Measurements from ENCODE around the gene XKR3. TPM values are rescaled to one million over a fixed set of nuclear protein-coding genes. Genes with fewer than 3 reads are reported as not detected.
"Not testable (repeated sequence)": the region's sequence is repeated elsewhere in the genome, so short reads cannot be mapped to it uniquely, and the experiment has no call there.

XKR3 gene
- total RNA-seq, 1 experiment from 2014 or later: 0.17 TPM

GRCh38 chr22:16854631-16855030, 29.4 kb upstream of the XKR3 start:
- ChIA-PET POLR2A (ENCODE audit: low non-redundant PET) (no interaction called here), CTCF (no interaction called here)
- Histone ChIP-seq H3K27me3 (replicated peaks; ENCODE audit: insufficient read depth, low read depth, low read length, poor library complexity) (no peaks in the 10 kb centered on the region), H3K4me3 (ENCODE audit: low read depth, low read length, poor library complexity, severe bottlenecking) (no peak overlapping the region), H3K9me3 (ENCODE audit: low read depth, low read length, poor library complexity, severe bottlenecking) (no peaks in the 10 kb centered on the region), H3K27ac (ENCODE audit: low read depth, low read length, poor library complexity, severe bottlenecking) (no peak overlapping the region), H3K36me3 (ENCODE audit: insufficient read depth, low read length, poor library complexity, severe bottlenecking) (no peaks in the 10 kb centered on the region), H3K4me1 (ENCODE audit: insufficient read depth, low read length, poor library complexity, severe bottlenecking) (no peaks in the 10 kb centered on the region)
- no TSS peak for BruUV-seq (replicated peaks)
- TF ChIP-seq CTCF (conservative IDR thresholded peaks at IDR 0.05; ENCODE audit: low read depth, low read length): no peak
- no peak for TF ChIP-seq EZH2 (IDR thresholded peaks at IDR 0.05; ENCODE audit: borderline replicate concordance, low read depth, low read length, poor library complexity, severe bottlenecking)
- no peak for DNase-seq (ENCODE audit: low spot score)
- intact Hi-C loops (cut with micrococcal nuclease; ENCODE audit: unreplicated experiment): no loop called here

GRCh38 chr22:16851268-16851996, 26.2 kb upstream of the XKR3 start:
- H3K4me1 ChIP-seq (ENCODE audit: insufficient read depth, low read length, poor library complexity, severe bottlenecking); H3K27ac ChIP-seq (ENCODE audit: low read depth, low read length, poor library complexity, severe bottlenecking); intact Hi-C loops (cut with micrococcal nuclease; ENCODE audit: unreplicated experiment); CTCF ChIA-PET; POLR2A ChIA-PET (ENCODE audit: low non-redundant PET); H3K36me3 ChIP-seq (ENCODE audit: insufficient read depth, low read length, poor library complexity, severe bottlenecking); H3K9me3 ChIP-seq (ENCODE audit: low read depth, low read length, poor library complexity, severe bottlenecking); H3K4me3 ChIP-seq (ENCODE audit: low read depth, low read length, poor library complexity, severe bottlenecking); H3K27me3 ChIP-seq (replicated peaks; ENCODE audit: insufficient read depth, low read depth, low read length, poor library complexity); BruUV-seq (replicated peaks): not testable (repeated sequence)
- peak; percentile 4 for DNase-seq (ENCODE audit: low spot score)

GRCh38 chr22:16847271-16847670, 22.1 kb upstream of the XKR3 start:
- CTCF ChIA-PET: no interaction called here
- Histone ChIP-seq H3K27ac (ENCODE audit: low read depth, low read length, poor library complexity, severe bottlenecking) (no peak overlapping the region), H3K27me3 (replicated peaks; ENCODE audit: insufficient read depth, low read depth, low read length, poor library complexity) (no peaks in the 10 kb centered on the region), H3K9me3 (ENCODE audit: low read depth, low read length, poor library complexity, severe bottlenecking) (peaks cover 22% of the 10 kb centered on the region), H3K4me3 (ENCODE audit: low read depth, low read length, poor library complexity, severe bottlenecking) (no peak overlapping the region), H3K36me3 (ENCODE audit: insufficient read depth, low read length, poor library complexity, severe bottlenecking) (no peaks in the 10 kb centered on the region), H3K4me1 (ENCODE audit: insufficient read depth, low read length, poor library complexity, severe bottlenecking) (no peaks in the 10 kb centered on the region)
- intact Hi-C loops (cut with micrococcal nuclease; ENCODE audit: unreplicated experiment): no loop called here
- POLR2A ChIA-PET (ENCODE audit: low non-redundant PET): no interaction called here
- no TSS peak for BruUV-seq (replicated peaks)
- TF ChIP-seq CTCF (conservative IDR thresholded peaks at IDR 0.05; ENCODE audit: low read depth, low read length): no peak
- no peak for TF ChIP-seq EZH2 (IDR thresholded peaks at IDR 0.05; ENCODE audit: borderline replicate concordance, low read depth, low read length, poor library complexity, severe bottlenecking)
- no peak for DNase-seq (ENCODE audit: low spot score)

- no peak for TF ChIP-seq EZH2 (IDR thresholded peaks at IDR 0.05; ENCODE audit: borderline replicate concordance, low read depth, low read length, poor library complexity, severe bottlenecking)
- TF ChIP-seq CTCF (conservative IDR thresholded peaks at IDR 0.05; ENCODE audit: low read depth, low read length): no peak
- intact Hi-C loops (cut with micrococcal nuclease; ENCODE audit: unreplicated experiment): no loop called here
- no TSS peak for BruUV-seq (replicated peaks)
- ChIA-PET CTCF (no interaction called here), POLR2A (ENCODE audit: low non-redundant PET) (no interaction called here)
- Histone ChIP-seq H3K9me3 (ENCODE audit: low read depth, low read length, poor library complexity, severe bottlenecking) (peaks cover 22% of the 10 kb centered on the region), H3K27me3 (replicated peaks; ENCODE audit: insufficient read depth, low read depth, low read length, poor library complexity) (no peaks in the 10 kb centered on the region), H3K4me3 (ENCODE audit: low read depth, low read length, poor library complexity, severe bottlenecking) (no peak overlapping the region), H3K27ac (ENCODE audit: low read depth, low read length, poor library complexity, severe bottlenecking) (no peak overlapping the region), H3K4me1 (ENCODE audit: insufficient read depth, low read length, poor library complexity, severe bottlenecking) (no peaks in the 10 kb centered on the region), H3K36me3 (ENCODE audit: insufficient read depth, low read length, poor library complexity, severe bottlenecking) (no peaks in the 10 kb centered on the region)
- no peak for DNase-seq (ENCODE audit: low spot score)
Measured at GRCh38 chr22:16845881-16846280, 20.7 kb upstream of the XKR3 start.
